IMR-90 (cell line): ENCODE results near the gene GIT2. TPM values are rescaled to one million over a fixed set of nuclear protein-coding genes. Genes with fewer than 3 reads are reported as not detected.

ENCODE experiments used
- ATAC-seq: fragments of 200-7000 bp; cut with Tn5 transposase; 2 replicates; pipeline ENCODE4 v1.9.1; 2020; ENCODE audit warnings: low read depth, mild to moderate bottlenecking, moderate library complexity
- BruUV-seq: library from RNA; stranded (reverse); fragments of 400-500 nt; replicated peaks from 2 replicates; lab custom pipeline; 2021; lab: Mats Ljungman, UMichigan
- CTCF ChIA-PET: fragments of 300-600 bp; formaldehyde crosslinking; extraction: SDS; loops from one replicate; lab custom pipeline; 2021; ENCODE audit warnings: antibody characterized with exemption; lab: Yijun Ruan, JAX
- POLR2A ChIA-PET: fragments of 300-600 bp; sonication (Branson Sonifier 250); formaldehyde crosslinking; loops from one replicate; lab custom pipeline; 2022; ENCODE audit warnings: antibody characterized with exemption; ENCODE audit not compliant: unreplicated experiment; lab: Charles Lee
- DNase-seq: peaks from one replicate; pipeline ENCODE4 v3.0.0; 2013
- H2AFZ ChIP-seq: replicated peaks from 2 replicates; pipeline ENCODE3; 2013; ENCODE audit warnings: low read length, mild to moderate bottlenecking; ENCODE audit not compliant: poor library complexity
- H2AK5ac ChIP-seq: 2 replicates; pipeline ENCODE4 v1.6.1; 2013; ENCODE audit warnings: low read depth, low read length, inconsistent platforms
- H2AK9ac ChIP-seq: replicated peaks from 2 replicates; pipeline ENCODE3; 2013; ENCODE audit warnings: mild to moderate bottlenecking, low read depth, low read length, moderate library complexity; ENCODE audit not compliant: poor library complexity
- H2BK120ac ChIP-seq: 2 replicates; pipeline ENCODE4 v1.6.1; 2013; ENCODE audit warnings: low read depth, low read length, inconsistent platforms
- H2BK15ac ChIP-seq: 3 replicates; pipeline ENCODE4 v1.6.1; 2013; ENCODE audit warnings: low read depth, low read length, inconsistent platforms
- H2BK20ac ChIP-seq: 2 replicates; pipeline ENCODE4 v1.6.1; 2013; ENCODE audit warnings: low read depth, mild to moderate bottlenecking, inconsistent platforms, low read length, moderate library complexity
- H2BK5ac ChIP-seq: 2 replicates; pipeline ENCODE4 v1.6.1; 2013; ENCODE audit warnings: mild to moderate bottlenecking, low read depth, low read length, inconsistent platforms; ENCODE audit not compliant: poor library complexity, severe bottlenecking
- H3K14ac ChIP-seq: replicated peaks from 2 replicates; pipeline ENCODE4 v1.6.1; 2013; ENCODE audit warnings: low read depth, low read length, inconsistent platforms
- H3K18ac ChIP-seq: 2 replicates; pipeline ENCODE4 v1.6.1; 2013; ENCODE audit warnings: low read depth, low read length, control low read depth
- H3K23ac ChIP-seq: 2 replicates; pipeline ENCODE4 v1.6.1; 2013; ENCODE audit warnings: low read depth, low read length, inconsistent platforms
- H3K27ac ChIP-seq: 2 replicates; pipeline ENCODE4 v1.5.1; 2013; ENCODE audit warnings: mild to moderate bottlenecking, control low read depth, low read length; ENCODE audit not compliant: insufficient read depth
- H3K27me3 ChIP-seq: 2 replicates; pipeline ENCODE4 v1.6.1; 2013; ENCODE audit warnings: low read length; ENCODE audit not compliant: control insufficient read depth, insufficient read depth
- H3K36me3 ChIP-seq: 2 replicates; pipeline ENCODE4 v1.6.1; 2013; ENCODE audit warnings: low read length, mixed read lengths; ENCODE audit not compliant: control insufficient read depth, insufficient read depth
- H3K4ac ChIP-seq: 2 replicates; pipeline ENCODE4 v1.6.1; 2013; ENCODE audit warnings: low read depth, low read length, inconsistent platforms
- H3K4me1 ChIP-seq: 2 replicates; pipeline ENCODE4 v1.6.1; 2013; ENCODE audit warnings: low read length, mixed read lengths; ENCODE audit not compliant: control insufficient read depth, insufficient read depth
- H3K4me2 ChIP-seq: 2 replicates; pipeline ENCODE4 v1.6.1; 2013; ENCODE audit warnings: low read depth, mild to moderate bottlenecking, control low read depth, low read length, moderate library complexity
- H3K4me3 ChIP-seq: 2 replicates; pipeline ENCODE4 v1.5.1; 2013; ENCODE audit warnings: low read depth, mild to moderate bottlenecking, control low read depth, low read length, moderate library complexity; ENCODE audit not compliant: insufficient read depth
- H3K56ac ChIP-seq: 2 replicates; pipeline ENCODE4 v1.6.1; 2013; ENCODE audit warnings: low read length, inconsistent platforms; ENCODE audit not compliant: insufficient read depth; ENCODE audit errors: extremely low read depth
- H3K79me1 ChIP-seq, 2 experiments: 2 replicates each; pipeline ENCODE4 v1.6.1; 2013; ENCODE audit warnings: low read length in 2 of 2, inconsistent platforms in 1 of 2, low read depth in 1 of 2
- H3K9ac ChIP-seq: 2 replicates; pipeline ENCODE4 v1.6.1; 2013; ENCODE audit warnings: low read depth, low read length, control low read depth
- H3K9me1 ChIP-seq: 2 replicates; pipeline ENCODE4 v1.6.1; 2013; ENCODE audit warnings: low read length, inconsistent platforms; ENCODE audit not compliant: insufficient read depth
- H3K9me3 ChIP-seq: 2 replicates; pipeline ENCODE4 v1.6.1; 2013; ENCODE audit warnings: low read length; ENCODE audit not compliant: control insufficient read depth, insufficient read depth
- H4K20me1 ChIP-seq: 2 replicates; pipeline ENCODE4 v1.6.1; 2013; ENCODE audit warnings: low read length, inconsistent platforms; ENCODE audit not compliant: insufficient read depth
- H4K5ac ChIP-seq: 2 replicates; pipeline ENCODE4 v1.6.1; 2013; ENCODE audit warnings: mild to moderate bottlenecking, low read depth, low read length, control low read depth
- H4K8ac ChIP-seq, 2 experiments: 2 replicates each; pipeline ENCODE4 v1.6.1; 2013; ENCODE audit warnings: low read depth in 2 of 2, low read length in 2 of 2, control low read depth in 1 of 2, inconsistent platforms in 1 of 2
- H4K91ac ChIP-seq: 2 replicates; pipeline ENCODE4 v1.6.1; 2013; ENCODE audit warnings: low read depth, low read length, inconsistent platforms; ENCODE audit not compliant: insufficient read depth
- BHLHE40 ChIP-seq: fragments of 150-350 bp; IDR thresholded peaks from 2 replicates; pipeline ENCODE4 v1.6.1; 2016; ENCODE audit warnings: mild to moderate bottlenecking, low read depth, low read length
- CEBPB ChIP-seq: IDR thresholded peaks from 2 replicates; pipeline ENCODE4 v1.6.1; 2012; ENCODE audit warnings: low read depth, low read length, improper control_type of control experiment
- CHD1 ChIP-seq: IDR thresholded peaks from 2 replicates; pipeline ENCODE4 v1.6.1; 2012; ENCODE audit warnings: low read depth, low read length, improper control_type of control experiment
- FOS ChIP-seq: fragments of 150-350 bp; IDR thresholded peaks from 2 replicates; pipeline ENCODE4 v1.6.1; 2016; ENCODE audit warnings: low read depth, low read length
- MAFK ChIP-seq: IDR thresholded peaks from 2 replicates; pipeline ENCODE4 v1.6.1; 2012; ENCODE audit warnings: low read depth, low read length, improper control_type of control experiment
- MAZ ChIP-seq: IDR thresholded peaks from 2 replicates; pipeline ENCODE4 v1.6.1; 2012; ENCODE audit warnings: low read depth, mild to moderate bottlenecking, low read length, improper control_type of control experiment, moderate library complexity, borderline replicate concordance
- MXI1 ChIP-seq: IDR thresholded peaks from 2 replicates; pipeline ENCODE4 v1.6.1; 2012; ENCODE audit warnings: low read depth, mild to moderate bottlenecking, low read length, moderate library complexity, borderline replicate concordance
- NFE2L2 ChIP-seq: fragments of 150-350 bp; IDR thresholded peaks from 2 replicates; pipeline ENCODE4 v1.6.1; 2016; ENCODE audit warnings: low read depth, mild to moderate bottlenecking, low read length
- POLR2A ChIP-seq: IDR thresholded peaks from 2 replicates; pipeline ENCODE4 v1.6.1; 2012; ENCODE audit warnings: mild to moderate bottlenecking, low read depth, low read length
- RAD21 ChIP-seq: IDR thresholded peaks from 2 replicates; pipeline ENCODE4 v1.6.1; 2012; ENCODE audit warnings: low read length, improper control_type of control experiment
- RFX5 ChIP-seq: IDR thresholded peaks from 2 replicates; pipeline ENCODE4 v1.8.0; 2012; ENCODE audit warnings: low read depth, mild to moderate bottlenecking, low read length, moderate library complexity
- WGBS, 2 experiments: methylation state at CpG; one replicate each; pipeline versions ENCODE4 v1.1.5 to v1.1.7; 2013; ENCODE audit warnings: missing lambda C conversion rate in 2 of 2; ENCODE audit not compliant: insufficient read length in 1 of 2; ENCODE audit errors: extremely low coverage in 2 of 2; 5-methylcytosine and 5-hydroxymethylcytosine counted together
- dilution Hi-C: fragments of 300-500 bp; cut with HindIII; formaldehyde crosslinking; loops from one replicate; pipeline ENCODE4 v1.14.3; 2018; ENCODE audit warnings: low sequenced_read_pairs; ENCODE audit not compliant: unreplicated experiment
- in situ Hi-C: fragments of 300-500 bp; cut with MboI; formaldehyde crosslinking; loops from 3 replicates; pipeline ENCODE4 v1.14.3; 2019; ENCODE audit warnings: low sequenced_read_pairs, inconsistent platforms, mixed read lengths
- intact Hi-C: fragments of 100-400 bp; cut with micrococcal nuclease; formaldehyde crosslinking; loops from 2 replicates; pipeline ENCODE4 v1.10.0; 2022
- polyA plus RNA-seq, 3 experiments: library from polyadenylated mRNA; depleted of rRNA; stranded (reverse); fragments of >200 nt; gene quantifications; 2 replicates each; pipeline ENCODE4 v1.2.3, GENCODE V29; 2012; ENCODE audit warnings: low replicate concordance in 1 of 3
- total RNA-seq: library from RNA; depleted of rRNA; stranded (reverse); fragments of >200 nt; gene quantifications from 2 replicates; pipeline ENCODE4 v1.2.3, GENCODE V29; 2012
- TF ChIP-seq, protein P1 (sequence below): fragments of 150-350 bp; IDR thresholded peaks from 2 replicates; pipeline ENCODE4 v1.6.1; 2016; ENCODE audit warnings: low read depth, mild to moderate bottlenecking, low read length, moderate library complexity, borderline replicate concordance
- TF ChIP-seq, protein P2 (sequence below): fragments of 150-350 bp; IDR thresholded peaks from 2 replicates; pipeline ENCODE4 v1.6.1; 2017; ENCODE audit warnings: mild to moderate bottlenecking, antibody characterized with exemption, low read length, low read depth

GIT2 gene
- total and polyA plus RNA-seq, 2 of the 4 experiments (the other 2 are of a cell fraction) = 48.0 to 71.9 TPM

DNA sequence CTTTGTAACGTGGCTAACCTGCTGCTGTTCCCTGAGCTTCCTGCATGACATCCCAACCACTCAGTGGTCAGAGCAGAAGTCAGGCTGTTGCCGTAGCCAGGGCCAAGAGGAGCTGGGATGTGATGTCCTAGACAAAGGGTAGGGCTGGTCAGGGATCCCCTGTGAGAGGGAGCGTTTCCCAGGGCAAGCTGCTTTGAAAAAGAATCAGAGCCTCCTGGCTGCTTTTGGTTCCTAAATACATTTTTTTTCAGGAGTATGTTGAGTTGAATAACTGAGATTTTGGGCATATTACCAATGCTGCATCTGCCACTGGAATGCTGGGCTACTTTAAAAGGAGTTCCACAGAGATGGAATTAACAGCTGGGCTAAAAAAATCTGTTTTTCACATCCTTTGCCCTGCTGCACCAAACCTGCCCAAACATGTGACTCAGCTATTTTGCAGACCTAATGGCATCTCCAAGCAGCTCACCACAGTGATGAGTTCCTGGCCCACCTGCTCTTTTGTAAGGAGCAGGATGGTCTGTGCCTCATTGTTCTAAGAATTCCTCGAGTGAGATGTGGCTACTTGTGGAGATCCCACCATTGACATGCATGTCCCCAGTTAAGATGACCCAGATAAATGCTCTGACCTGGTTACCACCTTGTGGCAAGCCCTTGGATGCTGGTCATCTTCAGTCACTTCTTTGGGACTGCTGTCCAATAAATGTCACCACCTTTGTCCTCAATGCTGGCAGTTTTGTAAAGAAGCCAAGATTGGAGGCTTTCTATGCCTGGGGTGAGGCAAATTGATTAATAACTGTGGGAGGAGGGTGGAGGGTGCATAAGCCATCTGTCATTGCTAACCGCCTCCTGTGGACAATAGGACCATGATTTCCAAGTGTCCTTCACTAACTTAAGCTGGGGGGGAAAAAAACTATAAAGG is 27.2 kb upstream of the GIT2 start:
- H4K8ac ChIP-seq = peak overlapping the region; percentile 23 to 73
- dilution Hi-C loops (no loop called here), in situ Hi-C loops (no loop called here), intact Hi-C loops (loop anchor here (1.0 kb wide), 1 partner anchor 22 kb away; no protein-coding TSS in a partner anchor)
- peak; percentile 88 for DNase-seq
- BruUV-seq = no TSS peak
- H2BK120ac ChIP-seq = peak overlapping the region; percentile 90
- peak overlapping the region; percentile 89 for H3K4ac ChIP-seq
- peak overlapping the region; percentile 88 for H3K14ac ChIP-seq
- H3K4me3 ChIP-seq = no peak overlapping the region
- ChIA-PET POLR2A (no interaction called here), CTCF (interaction anchor here (0.6 to 1.1 kb wide), 4 partner anchors 11 to 173 kb away, joined by 3 to 4 read pairs (median 3); no protein-coding TSS in a partner anchor)
- TF ChIP-seq CEBPB (no peak), MAFK (peak; percentile 80), POLR2A (no peak), MAZ (no peak), BHLHE40 (no peak), RAD21 (no peak), CHD1 (no peak), NFE2L2 (peak; percentile 89), MXI1 (no peak), RFX5 (no peak), FOS (no peak)
- TF ChIP-seq, protein P1, sequence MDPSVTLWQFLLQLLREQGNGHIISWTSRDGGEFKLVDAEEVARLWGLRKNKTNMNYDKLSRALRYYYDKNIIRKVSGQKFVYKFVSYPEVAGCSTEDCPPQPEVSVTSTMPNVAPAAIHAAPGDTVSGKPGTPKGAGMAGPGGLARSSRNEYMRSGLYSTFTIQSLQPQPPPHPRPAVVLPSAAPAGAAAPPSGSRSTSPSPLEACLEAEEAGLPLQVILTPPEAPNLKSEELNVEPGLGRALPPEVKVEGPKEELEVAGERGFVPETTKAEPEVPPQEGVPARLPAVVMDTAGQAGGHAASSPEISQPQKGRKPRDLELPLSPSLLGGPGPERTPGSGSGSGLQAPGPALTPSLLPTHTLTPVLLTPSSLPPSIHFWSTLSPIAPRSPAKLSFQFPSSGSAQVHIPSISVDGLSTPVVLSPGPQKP = no peak
- TF ChIP-seq, protein P2, sequence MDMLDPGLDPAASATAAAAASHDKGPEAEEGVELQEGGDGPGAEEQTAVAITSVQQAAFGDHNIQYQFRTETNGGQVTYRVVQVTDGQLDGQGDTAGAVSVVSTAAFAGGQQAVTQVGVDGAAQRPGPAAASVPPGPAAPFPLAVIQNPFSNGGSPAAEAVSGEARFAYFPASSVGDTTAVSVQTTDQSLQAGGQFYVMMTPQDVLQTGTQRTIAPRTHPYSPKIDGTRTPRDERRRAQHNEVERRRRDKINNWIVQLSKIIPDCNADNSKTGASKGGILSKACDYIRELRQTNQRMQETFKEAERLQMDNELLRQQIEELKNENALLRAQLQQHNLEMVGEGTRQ = no peak; the same call in 1 of the 2 replicates
- H3K4me2 ChIP-seq = peak overlapping the region; percentile 61
- H3K18ac ChIP-seq = peak overlapping the region; percentile 93
- peaks cover 21% of the 10 kb centered on the region for H3K9me1 ChIP-seq
- H3K9me3 ChIP-seq = no peaks in the 10 kb centered on the region
- H3K56ac ChIP-seq = peak overlapping the region; percentile 11; the same call in 1 of the 2 replicates
- peaks cover 31% of the 10 kb centered on the region for H4K20me1 ChIP-seq
- peak overlapping the region; percentile 76 for H3K9ac ChIP-seq
- peaks cover 30 to 68% of the 10 kb centered on the region in 2 experiments for H3K79me1 ChIP-seq
- no CpG with 5 or more reads among the region's 5 CpGs for WGBS, 2 experiments
- H2BK15ac ChIP-seq = peak overlapping the region; percentile 74; the same call in 2 of the 3 replicates
- peak overlapping the region; percentile 93 for H4K91ac ChIP-seq
- peak overlapping the region; percentile 70 for H3K23ac ChIP-seq
- no peaks in the 10 kb centered on the region for H3K27me3 ChIP-seq
- H4K5ac ChIP-seq = peak overlapping the region; percentile 96
- H2AK9ac ChIP-seq = peak overlapping the region; percentile 81
- peaks cover 47% of the 10 kb centered on the region for H3K36me3 ChIP-seq
- peak overlapping the region; percentile 65 for H2AFZ ChIP-seq
- peak overlapping the region; percentile 97 for H2BK5ac ChIP-seq
- H3K27ac ChIP-seq = peak overlapping the region; percentile 99
- H2BK20ac ChIP-seq = peak overlapping the region; percentile 89
- H3K4me1 ChIP-seq = peaks cover 27% of the 10 kb centered on the region
- peak; percentile 43 for ATAC-seq
- H2AK5ac ChIP-seq = peak overlapping the region; percentile 90
